Stimulated activated CD4-positive, alpha-beta T cell treated with anti-CD3 and anti-CD28 coated beads, Interleukin-4, amount 100 ng/mL, for 4 hours (primary cell): ENCODE measurements around the gene APOBEC3H.

Experiments used
- DNase-seq, 2 experiments: peaks; one replicate each; pipeline ENCODE4 v3.0.0-alpha.2; 2020

APOBEC3H gene

GRCh38 chr22:39138357-39138997 lies 41.4 kb downstream of the APOBEC3H start:
- no peak for DNase-seq

GRCh38 chr22:39139933-39140332 lies 42.9 kb downstream of the APOBEC3H start:
- DNase-seq: no peak

GRCh38 chr22:39142088-39142680 lies 45.1 kb downstream of the APOBEC3H start:
- no peak for DNase-seq

- DNase-seq: peak; percentile 37 to 61
These were observed 47.2 kb downstream of the APOBEC3H start for GRCh38 chr22:39144101-39144767.

DNA sequence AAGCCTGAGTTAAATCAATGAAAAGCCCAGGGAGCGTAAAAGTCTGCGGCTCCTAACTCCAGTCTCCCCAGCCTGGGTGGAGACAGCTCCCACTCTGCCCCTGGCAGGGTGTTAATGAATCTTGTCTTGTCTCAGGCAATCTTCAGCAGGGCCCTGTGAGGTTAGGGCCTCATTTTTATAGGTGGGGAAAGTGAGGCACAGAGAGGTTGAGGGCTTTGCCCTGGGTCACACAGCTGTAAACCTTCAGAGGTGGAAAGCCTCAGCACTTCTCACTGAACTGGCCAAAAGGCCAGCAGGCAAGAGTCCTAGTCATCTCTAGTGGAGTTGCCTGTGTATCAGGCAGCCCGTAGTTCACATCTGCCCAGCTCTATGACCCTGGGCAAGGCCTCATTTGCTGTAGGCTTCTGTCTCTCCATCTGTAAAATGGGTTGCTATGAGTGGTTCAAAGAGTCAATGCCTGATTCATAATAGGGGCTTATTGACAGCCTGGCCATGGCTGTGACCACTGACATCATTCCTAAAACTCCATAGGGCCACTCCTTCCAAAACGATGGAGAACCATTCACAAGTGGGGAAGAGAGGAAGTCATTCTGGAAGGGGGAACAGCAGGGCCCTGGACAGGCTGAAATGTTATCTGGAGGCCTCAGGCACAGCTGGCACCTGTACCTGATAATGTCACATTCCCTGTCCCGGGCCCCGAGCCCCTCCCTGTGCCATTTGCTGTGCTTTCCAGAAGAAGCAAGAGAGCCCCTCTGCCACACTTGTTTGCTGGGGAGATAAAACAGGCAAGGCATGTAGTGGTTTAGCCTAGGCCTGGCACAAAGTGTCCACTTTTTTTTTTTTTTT lies 49.4 kb downstream of the APOBEC3H start:
- DNase-seq: no peak

DNA sequence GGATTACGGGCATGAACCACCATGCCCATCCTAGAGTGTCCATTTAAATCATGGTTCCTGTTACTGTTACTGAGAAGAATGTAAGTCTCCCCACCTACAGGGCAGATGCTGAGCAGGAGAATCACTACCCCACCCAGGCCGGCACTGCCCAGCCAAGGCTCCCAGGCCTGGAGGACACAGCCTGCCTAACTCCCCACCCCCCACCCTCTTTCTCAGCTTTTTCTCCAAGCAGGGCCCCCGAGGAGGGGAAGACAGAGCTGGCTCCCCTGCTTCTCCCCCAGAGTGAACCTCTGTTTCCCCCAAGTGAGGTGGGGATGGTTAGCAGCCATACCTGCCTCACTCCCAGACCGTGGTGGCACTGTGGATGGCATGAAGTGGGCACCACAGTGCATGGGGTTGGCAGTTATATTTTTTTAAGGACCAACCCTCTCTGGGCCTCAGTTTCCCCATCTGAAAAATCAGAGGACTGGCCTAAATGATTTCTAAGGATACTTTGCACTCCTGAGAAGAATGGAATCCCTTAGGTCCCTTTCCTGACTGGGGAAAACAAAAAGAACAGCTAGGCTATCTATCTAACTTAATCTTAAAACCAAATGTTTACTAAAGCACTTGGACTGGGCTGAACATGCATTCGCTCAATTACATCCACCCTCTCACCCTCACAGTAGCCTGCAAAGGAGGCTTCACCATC lies 50.4 kb downstream of the APOBEC3H start:
- no peak for DNase-seq

DNA sequence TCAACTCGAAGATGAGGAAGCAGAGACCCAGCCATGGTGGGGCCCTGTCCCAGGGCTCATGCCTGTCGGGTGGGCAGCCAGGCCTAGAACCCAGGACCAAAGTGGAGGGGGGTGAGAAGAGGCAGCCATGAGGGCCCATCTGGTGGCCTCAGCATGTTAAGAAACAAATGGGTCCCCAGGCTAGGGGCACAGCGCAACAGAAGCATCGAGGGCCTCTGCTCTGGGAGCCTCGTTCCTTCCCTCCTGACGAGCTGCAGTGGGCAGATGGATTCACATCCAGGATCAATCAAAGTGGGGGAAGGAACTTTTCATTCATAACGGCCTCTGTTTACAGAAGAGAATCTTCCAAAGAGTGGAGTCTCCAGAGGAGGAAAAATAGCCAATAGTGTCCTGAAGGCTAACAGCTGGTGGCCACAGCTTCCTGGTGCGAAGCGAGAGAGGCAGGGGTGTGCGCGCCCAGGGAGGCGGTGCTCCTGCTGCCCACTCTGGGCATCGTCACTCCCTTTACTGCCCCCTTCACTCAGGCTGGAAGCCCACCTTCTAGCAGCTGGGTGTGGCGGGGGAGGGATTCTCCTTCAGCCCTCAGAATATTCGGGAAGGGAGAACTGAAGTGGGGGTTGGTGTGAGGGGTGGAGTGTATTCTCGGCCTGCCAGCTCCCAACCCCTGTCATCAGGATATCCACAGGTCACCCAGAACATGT lies 51.1 kb downstream of the APOBEC3H start:
- no peak for DNase-seq

- DNase-seq: peak; percentile 62 to 64
These were observed 51.9 kb downstream of the APOBEC3H start for GRCh38 chr22:39148727-39149535.

DNA sequence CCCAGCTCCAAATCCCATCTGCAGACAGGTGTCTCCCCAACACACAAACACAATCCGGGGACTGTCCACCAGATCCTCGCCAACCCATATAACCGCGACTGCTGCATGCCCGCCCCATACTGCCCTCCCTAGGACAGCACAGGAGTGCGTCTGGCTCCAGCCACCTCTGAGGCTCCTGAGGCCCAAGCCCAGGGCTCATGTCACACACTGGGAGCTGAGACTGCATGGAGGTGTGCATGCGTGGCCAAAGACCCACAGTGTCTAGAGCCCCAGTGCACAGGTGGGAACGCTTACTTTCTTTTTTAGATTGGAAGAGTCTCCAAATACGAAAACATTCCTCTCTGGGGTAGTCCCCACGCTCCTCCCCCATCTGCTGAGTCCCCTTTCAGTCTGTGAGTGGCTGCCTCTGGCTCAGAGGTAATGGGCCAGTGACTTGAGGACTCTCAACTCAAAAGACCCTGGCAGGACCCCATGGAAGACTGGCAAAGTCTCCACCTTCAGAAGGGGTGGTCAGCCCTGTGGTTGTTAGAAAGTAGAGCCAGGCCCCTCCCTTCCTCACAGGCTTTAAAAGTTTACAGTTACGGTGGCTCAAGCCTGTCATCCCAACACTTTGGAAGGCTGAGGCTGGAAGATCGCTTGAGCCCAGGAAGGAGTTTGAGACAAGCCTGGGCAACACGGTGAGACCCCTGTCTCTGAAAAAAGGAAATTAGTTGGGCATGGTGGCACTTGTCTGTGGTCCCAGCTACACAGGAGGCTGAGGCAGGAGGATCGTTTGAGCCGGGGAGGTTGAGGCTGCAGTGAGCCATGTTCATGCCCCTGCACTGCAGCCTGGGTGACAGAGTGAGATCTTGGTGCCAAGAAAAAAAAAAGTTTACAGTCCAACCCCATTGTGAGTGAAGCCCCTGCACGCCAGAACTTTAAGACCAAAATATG lies 53.1 kb downstream of the APOBEC3H start:
- DNase-seq: no peak

- DNase-seq: no peak
These were observed 53.8 kb downstream of the APOBEC3H start for GRCh38 chr22:39150848-39151215.

GRCh38 chr22:39151329-39151975 lies 54.4 kb downstream of the APOBEC3H start:
- no peak for DNase-seq

- no peak for DNase-seq
These were observed 55.0 kb downstream of the APOBEC3H start for GRCh38 chr22:39152024-39152510.

DNA sequence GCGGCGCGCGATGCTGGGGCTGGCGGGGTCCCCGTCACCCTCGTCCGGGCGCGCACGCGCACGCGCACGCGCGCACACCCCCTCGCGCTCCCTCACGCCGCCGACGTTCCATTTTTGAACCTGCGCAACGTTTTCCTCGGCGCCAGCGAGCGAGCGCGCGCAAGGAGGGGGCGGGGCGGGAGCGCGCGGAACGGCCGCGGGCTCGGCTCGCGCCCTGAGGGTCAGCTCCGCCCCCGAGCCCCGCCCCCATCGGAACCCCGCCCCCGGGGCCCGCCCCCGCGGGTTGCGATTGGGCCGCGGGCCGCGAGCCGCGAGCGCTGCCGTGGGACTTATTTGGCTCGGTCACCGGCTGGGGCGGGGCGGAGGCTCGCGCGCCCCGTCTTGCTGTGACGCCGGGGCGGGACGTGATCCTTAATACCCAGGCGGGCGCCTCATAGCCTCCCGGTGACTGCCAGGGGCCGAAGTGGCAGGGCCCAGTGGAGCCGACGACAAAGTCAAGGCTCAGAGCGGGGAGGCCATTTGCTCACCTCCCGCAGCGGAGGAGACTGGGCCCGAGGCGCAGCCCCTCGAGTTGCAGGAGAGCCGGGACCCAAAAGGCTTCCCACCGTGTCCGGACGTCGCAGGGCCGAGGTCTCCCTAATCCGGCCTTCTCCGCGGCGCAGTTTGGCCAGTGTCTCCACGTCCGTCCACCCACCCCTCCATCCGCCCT lies 55.6 kb downstream of the APOBEC3H start, which contains the start of gene CBX7:
Gene CBX7 (minus strand): TSS at position 170 of the 709 bp plus-strand sequence. CDS start 236 bp downstream, outside the sequence.
- peak; percentile 86 to 87 for DNase-seq

GRCh38 chr22:39153220-39153717 lies 56.2 kb downstream of the APOBEC3H start:
- no peak for DNase-seq
